Measurements from ENCODE around the gene ADAM12.
"Not testable (repeated sequence)": the region's sequence is repeated elsewhere in the genome, so short reads cannot be mapped to it uniquely, and the experiment has no call there.

The ADAM12 gene

DNA sequence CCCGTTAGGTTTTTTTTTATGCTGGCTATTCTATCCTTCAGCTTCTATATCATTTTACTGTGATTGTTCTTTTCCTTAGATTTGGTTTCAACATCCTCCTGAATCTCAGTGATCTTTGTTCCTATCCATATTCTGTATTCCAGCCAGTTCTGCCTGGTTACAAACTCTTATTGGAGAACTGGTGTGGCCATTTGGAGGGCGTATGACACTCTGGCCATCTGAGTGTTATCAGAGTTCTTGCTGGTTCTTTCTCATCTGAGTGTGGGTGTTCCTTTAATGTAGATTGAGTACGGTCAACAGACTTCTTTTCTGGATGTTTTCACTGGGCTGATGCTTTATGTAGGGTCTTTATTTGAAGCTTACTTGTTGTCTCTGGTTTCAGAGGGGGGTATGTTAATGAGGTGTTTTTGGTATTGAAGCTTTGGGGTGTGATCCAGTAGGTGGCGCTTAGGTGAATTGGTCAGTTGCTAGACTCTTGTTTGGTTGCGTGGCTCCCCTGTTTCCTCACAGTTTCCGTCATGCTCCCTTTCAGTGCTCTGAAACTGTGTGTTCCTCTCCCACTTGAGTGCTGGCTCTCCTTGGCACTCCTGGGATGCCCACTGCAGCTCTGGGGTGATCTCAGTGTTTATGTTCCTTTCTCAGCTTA is 411.2 kb downstream of the ADAM12 start:
- no peak for DNase-seq (ENCODE audit: low read depth)
- no peak overlapping the region for H3K4me3 ChIP-seq (ENCODE audit: control insufficient read depth, low read depth, low read length)
- TF ChIP-seq, protein P1, sequence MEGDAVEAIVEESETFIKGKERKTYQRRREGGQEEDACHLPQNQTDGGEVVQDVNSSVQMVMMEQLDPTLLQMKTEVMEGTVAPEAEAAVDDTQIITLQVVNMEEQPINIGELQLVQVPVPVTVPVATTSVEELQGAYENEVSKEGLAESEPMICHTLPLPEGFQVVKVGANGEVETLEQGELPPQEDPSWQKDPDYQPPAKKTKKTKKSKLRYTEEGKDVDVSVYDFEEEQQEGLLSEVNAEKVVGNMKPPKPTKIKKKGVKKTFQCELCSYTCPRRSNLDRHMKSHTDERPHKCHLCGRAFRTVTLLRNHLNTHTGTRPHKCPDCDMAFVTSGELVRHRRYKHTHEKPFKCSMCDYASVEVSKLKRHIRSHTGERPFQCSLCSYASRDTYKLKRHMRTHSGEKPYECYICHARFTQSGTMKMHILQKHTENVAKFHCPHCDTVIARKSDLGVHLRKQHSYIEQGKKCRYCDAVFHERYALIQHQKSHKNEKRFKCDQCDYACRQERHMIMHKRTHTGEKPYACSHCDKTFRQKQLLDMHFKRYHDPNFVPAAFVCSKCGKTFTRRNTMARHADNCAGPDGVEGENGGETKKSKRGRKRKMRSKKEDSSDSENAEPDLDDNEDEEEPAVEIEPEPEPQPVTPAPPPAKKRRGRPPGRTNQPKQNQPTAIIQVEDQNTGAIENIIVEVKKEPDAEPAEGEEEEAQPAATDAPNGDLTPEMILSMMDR (IDR thresholded peaks at IDR 0.05; ENCODE audit: control insufficient read depth, insufficient read depth, low read depth, low read length, missing control alignments): no peak

DNA sequence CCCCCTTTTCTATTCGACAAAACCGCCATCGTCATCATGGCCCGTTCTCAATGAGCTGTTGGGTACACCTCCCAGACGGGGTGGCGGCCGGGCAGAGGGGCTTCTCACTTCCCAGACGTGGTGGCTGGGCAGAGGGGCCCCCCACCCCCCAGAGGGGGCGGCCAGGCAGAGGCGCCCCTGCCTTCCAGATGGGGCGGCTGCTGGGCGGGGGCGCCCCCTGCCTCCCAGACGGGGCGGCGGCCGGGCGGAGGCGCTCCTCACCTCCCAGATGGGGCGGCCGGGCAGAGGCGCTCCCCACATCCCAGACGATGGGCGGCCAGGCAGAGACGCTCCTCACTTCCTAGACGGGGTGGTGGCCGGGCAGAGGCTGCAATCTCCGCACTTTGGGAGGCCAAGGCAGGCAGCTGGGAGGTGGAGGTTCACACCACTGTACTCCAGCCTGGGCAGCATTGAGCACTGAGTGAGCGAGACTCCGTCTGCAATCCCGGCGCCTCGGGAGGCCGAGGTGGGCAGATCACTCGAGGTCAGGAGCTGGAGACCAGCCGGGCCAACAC is 418.1 kb downstream of the ADAM12 start:
- H3K4me3 ChIP-seq (ENCODE audit: control insufficient read depth, low read depth, low read length); DNase-seq (ENCODE audit: low read depth): not testable (repeated sequence)

DNA sequence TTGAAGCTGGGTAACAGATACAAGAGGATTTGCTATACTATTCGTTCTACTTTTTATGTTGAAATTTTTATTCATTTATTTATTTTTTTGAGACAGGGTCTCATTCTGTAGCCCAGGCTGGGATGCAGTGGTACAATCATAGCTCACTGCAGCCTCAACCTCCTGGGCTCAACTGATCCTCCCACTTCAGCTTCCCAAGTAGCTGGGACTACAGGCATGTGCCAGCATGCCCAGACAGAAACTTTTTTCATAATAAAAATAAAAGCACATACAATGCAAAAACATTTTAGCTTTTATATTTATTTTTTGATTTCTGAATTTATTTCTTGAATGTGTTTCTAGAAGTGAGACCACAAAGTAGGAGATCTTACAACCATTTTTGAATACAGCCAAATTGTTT is 420.7 kb downstream of the ADAM12 start:
- no peak for DNase-seq (ENCODE audit: low read depth)
- no peak overlapping the region for H3K4me3 ChIP-seq (ENCODE audit: control insufficient read depth, low read depth, low read length)
- TF ChIP-seq, protein P1 (IDR thresholded peaks at IDR 0.05; ENCODE audit: control insufficient read depth, insufficient read depth, low read depth, low read length, missing control alignments): no peak

DNA sequence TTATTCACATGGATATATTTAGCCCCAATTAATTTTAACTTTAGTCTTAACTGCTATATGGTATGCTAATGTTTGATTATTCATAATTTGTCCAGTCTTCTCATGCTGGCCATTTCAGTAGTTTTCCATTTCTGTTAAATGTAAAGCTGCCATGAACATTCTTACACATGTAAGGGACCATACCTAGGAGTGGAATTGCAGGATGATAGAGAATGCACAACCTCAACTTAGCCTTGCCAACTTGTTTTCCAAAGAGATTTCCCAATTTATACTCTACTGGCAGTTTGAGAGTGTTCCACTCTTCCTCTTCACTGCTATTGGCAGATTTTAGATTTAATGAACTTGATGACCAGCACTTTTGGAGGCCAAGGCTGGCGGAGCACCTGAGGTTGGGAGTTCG is 423.7 kb downstream of the ADAM12 start:
- TF ChIP-seq, protein P1 (IDR thresholded peaks at IDR 0.05; ENCODE audit: control insufficient read depth, insufficient read depth, low read depth, low read length, missing control alignments): no peak
- DNase-seq (ENCODE audit: low read depth): no peak
- H3K4me3 ChIP-seq (ENCODE audit: control insufficient read depth, low read depth, low read length): no peak overlapping the region
